Stimulated activated CD8-positive, alpha-beta memory T cell treated with anti-CD3 and anti-CD28 coated beads, Interleukin-7, amount 100 ng/mL, for 48 hours (primary cell): ENCODE measurements around the gene PI4KA.
"Not testable (repeated sequence)": the region's sequence is repeated elsewhere in the genome, so short reads cannot be mapped to it uniquely, and the experiment has no call there.

Experiments
- DNase-seq, 2 donors: peaks; one replicate each; pipeline ENCODE4 v3.0.0-alpha.2; 2020; ENCODE audit warnings: low read depth in 1 of 2; ENCODE audit errors: extremely low read depth in 1 of 2

The PI4KA gene

DNA sequence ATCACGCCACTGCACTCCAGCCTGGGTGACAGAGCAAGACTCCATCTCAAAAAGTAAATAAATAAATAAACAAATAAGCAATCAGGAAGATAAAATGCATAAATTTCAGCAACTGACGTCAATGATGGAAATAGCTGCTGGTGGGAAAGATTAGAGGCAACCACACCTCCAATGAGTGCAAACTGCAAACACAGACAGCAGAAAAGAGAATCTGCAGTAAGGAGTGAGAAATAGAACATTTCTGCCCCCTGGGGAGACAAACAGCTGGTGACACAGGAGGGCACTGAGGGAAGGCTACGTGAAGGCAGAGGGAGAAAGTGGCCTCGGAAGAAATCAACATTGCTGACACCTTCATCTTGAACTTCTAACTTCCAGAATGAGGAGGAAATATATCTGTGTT, 6.5 kb downstream of the PI4KA start:
- DNase-seq = no peak

DNA sequence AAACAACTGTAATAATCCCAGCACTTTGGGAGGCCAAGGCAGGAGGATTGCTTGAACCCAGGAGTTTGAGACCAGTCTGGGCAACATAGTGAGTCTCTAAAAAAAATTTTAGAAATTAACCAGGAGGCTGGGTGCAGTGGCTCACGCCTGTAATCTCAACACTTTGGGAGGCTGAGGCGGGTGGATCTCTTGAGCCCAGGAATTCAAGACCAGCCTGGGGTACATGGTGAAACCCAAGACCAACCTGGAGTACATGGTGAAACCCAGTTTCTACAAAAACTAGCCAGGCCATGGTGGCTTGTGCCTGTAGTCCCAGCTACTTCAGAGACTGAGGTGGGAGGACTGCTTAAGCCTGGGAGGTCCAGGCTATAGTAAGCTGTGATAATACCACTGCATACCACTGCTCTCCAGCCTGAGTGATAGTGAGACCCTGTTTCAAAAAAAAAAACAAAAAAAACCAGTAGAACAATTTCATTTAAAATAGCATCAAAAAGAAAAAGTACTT, 11.2 kb downstream of the PI4KA start:
- DNase-seq = no peak

DNA sequence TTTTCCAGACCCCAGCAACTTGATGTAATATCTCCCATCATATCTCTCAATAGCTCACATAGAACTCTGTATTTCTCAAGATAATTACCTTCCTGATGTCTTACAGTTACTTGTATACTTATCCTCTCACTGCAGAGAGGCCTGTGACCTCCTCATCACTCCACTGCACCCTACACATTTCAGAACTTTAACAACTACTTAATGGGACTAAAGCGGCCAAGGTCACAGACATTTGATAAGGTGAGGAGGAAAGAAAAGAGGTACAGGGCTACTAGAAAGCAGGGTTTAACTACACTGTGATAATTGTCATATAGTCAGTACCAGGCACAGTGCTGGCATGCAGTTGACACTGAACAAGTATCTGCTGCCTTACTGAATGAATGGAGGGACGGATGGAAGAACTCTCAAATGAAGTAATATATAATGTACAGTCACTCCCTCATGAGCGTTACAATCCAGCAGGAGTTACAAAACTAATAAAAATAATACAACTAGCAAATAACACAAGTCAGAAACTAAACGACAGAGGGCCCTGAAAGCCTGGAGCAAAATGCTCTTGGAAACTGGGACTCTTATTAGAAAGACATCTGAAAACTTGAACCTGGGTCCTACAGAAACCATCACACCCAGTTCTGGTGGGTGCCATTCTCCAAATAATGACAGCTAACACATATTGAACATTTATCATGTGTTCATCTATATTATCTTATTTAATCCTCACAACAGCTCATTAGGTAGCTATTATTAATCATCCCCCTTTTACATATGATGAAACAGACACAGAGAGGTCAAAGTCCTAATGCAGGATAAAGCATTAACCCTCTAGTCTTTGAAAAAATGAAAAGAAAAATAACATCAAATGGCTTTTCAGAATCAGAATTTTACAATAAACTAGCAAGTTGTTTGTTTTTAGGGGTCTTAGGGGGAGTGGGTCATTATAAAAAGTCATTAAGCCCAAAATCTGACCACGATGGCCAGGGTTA, 14.3 kb downstream of the PI4KA start:
- no peak for DNase-seq

DNA sequence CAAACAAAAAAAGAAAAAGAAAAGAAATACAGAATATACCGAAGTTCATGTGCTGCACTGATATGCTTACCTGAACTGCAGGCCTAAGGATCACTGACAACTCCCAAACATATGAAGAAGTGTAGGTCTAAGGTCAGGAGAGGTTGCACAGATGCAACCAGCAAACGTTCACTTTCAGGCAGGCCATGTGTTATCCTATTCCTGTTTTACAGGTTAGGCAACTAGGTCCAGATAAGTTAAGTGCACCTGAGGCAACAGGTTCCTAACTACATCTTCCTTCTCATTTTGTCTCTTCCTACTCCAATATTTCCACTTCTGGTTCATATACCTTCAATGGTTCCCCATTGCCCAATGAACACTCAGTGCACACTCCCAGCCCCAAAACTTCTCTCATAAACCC, 15.1 kb downstream of the PI4KA start:
- DNase-seq = no peak

DNA sequence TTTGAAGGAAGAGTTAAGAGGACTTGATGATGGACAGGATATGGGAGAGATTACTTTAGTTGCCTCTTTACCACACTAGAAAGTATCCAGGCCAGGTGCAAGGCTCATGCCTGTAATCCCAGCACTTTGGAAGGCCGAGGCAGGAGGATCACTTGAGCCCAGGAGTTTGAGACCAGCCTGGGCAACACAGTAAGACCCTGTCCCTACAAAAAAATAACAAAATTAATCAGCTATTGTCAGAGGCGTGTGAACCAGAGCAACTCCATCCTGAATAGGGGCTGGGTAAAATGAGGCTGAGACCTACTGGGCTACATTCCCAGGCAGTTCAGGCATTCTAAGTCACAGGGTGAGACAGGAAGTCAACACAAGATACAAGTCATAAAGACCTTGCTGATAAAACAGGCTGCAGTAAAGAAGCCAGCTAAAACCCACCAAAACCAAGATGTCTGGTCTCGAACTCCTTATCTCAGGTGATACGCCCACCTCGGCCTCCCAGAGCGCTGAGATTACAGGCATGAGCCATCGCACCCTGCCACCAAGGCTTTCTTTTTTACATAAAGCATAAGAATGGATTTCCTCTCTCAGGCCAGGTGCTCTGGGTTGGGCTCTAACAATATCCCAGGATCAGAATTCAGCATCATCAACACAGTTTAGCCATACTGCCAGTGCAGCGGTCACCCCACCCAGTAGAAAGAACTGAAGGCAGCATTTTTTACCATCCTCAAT, 17.8 kb downstream of the PI4KA start:
- DNase-seq = peak in 1 of 2 donors; percentile 34

DNA sequence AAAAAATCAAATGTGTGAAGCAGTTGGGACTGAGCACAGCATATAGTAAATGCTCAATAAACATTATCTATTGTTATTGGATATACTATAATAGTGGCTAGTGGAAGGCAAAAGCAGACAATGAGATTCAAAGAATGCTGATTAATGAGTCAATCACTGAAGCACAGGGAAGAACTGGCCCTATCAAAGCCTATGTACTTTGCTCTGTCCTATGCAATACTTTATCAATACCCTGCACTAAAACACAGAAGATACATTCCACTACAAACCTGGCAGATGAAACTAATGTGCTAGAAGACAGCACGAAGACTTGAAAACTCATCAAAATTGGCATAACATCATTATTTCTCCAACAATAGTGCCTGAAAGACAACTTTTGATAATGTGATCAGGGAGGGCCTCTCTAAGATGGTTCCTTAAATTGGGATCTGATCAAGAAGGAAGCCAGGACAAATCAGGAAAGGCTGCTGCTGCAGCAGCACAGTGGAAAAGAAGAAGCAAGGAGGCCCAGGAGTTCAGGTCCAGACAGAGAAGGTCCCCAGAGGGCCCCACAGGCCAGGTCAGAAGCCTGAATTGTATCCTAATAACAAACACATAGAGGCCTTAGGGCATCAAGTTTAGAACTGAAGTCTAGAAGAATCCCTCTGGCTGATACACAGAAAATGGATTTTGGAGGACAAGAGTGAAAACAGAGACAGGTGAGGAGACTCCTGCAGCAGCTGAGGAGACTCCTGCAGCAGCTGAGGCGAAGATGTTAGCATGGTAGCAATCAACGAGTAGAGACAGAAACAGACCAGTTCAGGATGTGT, 18.6 kb downstream of the PI4KA start:
- no peak for DNase-seq

DNA sequence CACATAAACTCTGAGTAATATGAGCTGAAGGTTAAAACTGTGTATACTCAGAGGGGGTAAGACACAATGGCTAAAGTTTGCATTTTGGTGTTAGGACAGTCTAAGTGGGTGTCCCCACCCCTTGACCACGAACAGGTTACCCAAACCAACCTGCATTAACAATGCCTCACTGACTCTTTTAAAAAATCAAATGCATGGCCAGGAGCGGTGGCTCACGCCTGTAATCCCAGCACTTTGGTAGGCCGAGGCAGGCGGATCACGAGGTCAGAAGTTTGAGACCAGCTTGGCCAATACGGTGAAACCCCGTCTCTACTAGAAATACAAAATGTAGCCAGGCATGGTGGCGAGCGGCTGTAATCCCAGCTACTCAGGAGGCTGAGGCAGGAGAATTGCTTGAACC, 19.3 kb downstream of the PI4KA start:
- DNase-seq = not testable (repeated sequence)

DNA sequence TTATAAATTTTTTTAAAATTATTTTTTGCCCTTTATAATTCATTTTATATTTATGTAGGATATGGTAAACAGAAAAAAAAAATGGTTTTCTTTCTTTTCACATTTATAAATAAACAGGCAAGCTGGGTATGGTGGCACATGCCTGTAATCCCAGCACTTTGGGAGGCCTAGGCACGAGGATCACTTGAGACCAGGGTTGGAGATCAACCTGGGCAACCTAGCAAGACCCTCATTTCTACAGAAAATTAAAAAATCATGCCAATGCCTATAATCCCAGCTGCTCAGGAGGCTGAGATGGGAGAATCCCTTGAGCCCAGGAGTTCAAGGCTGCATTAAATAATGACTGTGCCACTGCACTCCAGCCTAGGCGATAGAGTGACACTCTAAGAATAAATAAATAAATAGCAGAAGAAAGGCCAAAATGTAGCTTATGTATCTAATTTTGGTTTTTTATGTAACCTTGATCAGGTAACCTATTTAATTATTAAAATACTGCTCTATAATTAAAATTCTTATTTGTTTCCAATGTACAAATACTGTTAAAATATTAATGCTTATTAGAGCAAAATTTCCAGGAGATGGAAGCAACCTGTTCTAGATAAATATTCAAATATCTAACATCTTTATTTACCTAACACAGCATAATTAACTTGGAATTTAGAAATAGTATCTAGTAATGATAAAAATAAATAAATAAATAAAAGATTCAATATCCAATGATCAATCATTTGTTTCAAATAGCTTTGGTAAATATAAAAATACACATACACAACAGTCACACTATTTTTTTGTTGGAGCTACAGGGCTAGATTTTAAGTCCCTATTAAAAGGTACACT, 21.4 kb downstream of the PI4KA start:
- DNase-seq = no peak

DNA sequence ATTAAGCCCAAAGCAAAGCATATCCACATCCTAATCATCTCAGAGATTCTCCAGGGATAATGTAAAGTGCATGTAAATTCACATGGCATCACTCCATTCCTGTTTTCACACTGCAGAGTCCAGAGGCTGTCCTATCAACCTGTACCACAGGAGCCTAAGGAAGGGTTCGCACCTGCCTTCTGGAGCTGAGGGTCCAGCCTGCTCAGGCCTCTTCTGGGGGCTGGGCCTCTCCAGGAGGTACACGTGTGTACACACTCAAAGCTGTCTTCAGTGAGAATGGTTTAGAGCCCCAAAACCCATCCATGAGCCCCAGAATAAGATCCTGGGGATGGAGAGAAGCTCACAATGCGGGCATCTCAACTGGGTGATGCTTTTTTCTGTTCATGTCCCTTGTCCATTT, 23.9 kb downstream of the PI4KA start:
- no peak for DNase-seq

DNA sequence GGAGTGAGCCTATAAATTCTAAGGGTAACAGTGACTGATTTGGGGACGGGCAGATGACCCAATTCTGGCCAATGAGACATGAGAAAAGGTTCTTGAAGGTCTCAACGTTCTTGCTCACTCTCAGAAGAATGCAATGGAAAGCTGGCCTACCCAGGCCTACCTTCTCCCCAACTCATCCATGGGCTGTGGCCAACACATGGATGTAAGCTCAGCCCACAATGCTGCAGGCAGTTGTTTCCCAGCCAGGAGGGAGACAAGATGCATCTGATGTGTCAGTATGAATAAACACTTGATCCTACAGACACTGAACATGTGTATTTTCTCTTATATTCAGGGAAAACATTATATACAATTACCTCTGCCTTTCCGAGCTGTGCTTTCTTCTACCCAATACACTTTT, 24.4 kb downstream of the PI4KA start:
- DNase-seq = no peak

DNA sequence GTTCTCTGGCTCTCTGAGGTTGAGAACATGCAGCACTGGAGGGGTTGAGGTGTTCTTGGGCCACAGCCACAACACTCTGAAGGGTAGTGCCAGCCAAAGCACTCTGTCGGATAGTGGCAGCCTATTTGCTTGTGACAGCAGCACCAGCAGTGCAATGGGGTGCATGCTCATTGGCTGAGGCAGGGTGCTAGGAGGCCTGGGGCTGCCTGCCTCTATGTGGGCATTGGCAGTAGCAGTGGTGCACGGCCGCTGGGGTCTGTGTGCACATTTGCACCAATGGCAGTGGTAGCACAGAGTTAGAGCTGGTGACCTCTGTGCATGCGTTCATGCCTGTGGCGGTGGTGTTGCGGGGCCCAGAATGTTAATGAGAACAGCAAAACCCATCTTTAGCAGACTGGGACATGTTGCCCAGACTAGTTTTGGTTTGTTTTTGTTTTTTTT, 25.4 kb downstream of the PI4KA start:
- DNase-seq = no peak

DNA sequence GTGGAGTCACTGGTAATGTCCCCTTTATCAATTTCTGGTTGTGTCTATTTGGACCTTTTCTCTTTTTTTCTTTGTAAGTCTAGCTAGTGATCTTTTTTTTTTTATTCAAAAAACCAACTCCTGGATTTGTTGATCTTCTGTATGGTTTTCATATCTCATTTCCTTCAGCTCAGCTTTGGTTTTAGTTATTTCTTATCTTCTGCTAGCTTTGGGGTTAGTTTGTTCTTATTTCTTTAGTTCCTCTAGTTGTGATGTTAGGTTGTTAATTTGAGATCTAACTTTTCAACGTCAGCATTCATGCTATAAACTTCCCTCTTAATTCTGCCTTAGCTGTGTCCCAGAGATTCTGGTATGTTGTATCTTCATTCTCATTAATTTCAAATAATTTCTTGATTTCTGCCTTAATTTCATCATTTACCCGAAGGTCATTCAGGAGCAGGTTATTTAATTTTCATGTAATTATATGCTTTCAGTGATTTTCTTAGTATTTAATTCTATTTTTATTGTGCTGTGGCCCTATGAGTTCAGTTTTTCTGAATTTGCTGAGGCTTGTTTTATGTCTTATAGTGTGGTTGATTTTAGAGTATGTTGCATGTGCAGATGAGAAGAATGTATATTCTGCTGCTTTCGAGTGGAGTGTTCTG, 29.0 kb downstream of the PI4KA start:
- no peak for DNase-seq

DNA sequence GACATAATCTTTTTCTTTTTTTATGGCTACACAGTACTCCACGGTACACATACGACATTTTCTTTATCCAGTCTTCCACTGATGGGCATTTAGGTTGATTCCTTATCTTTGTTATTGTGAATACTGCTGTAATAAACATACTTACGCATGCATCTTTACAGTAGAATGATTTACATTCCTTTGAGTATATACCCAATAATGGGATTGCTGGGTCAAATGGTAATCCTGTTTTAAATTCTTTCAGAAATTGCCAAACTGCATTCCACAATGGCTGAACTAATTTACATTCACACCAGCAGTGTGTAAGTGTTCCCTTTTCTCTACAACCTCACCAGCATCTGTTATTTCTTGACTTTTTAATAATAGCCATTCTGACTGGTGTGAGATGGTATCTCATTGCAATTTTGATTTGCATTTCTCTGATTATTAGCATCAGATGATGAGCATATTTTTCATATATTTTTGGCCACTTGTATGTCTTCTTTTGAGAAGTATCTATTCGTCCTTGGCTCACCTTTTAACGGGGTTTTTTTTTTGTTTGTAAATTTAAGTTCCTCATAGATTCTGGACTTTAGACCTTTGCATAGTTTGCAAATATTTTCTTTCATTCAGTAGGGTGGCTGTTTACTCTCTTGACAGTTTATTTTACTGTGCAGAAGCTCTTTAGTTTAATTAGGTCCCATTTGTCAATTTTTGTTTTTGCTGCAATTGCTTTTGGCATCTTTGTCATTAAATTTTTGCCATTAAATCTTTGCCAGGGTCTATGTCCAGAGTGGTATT, 32.0 kb downstream of the PI4KA start:
- DNase-seq = not testable (repeated sequence)

DNA sequence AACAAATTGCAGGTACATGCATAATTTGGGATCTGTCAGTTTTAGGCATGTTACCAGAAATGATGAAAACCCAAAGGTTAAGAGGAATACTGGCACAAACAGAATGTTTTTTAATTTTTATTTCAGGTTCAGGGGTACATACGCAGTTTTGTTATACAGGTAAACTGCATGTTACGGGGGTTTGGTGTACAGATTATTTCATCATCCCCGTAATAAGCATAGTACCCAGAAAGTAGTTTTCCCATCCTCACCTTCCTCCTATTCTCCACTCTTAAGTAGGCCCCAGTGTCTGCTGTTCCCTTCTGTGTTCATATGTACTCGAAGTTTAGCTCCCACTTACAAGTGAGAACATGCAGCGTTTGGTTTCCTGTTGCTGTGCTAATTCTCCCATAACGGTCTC, 33.0 kb downstream of the PI4KA start:
- DNase-seq = no peak

DNA sequence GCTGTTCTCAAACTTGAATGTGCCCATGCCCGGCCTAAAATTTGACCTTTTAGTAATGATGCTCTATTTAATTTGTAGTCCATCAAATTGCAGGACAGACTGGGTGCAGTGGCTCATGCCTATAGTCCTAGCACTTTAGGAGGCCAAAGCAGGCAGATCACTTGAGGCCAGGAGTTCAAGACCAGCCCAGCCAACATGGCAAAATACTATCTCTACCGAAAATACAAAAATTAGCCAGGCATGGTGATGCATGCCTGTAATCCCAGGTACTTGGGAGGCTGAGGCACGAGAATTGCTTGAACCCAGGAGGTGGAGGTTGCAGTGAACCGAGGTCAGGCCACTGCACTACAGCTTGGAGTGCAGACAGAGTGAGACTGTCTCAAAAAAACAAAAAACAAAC, 33.4 kb downstream of the PI4KA start:
- not testable (repeated sequence) for DNase-seq

DNA sequence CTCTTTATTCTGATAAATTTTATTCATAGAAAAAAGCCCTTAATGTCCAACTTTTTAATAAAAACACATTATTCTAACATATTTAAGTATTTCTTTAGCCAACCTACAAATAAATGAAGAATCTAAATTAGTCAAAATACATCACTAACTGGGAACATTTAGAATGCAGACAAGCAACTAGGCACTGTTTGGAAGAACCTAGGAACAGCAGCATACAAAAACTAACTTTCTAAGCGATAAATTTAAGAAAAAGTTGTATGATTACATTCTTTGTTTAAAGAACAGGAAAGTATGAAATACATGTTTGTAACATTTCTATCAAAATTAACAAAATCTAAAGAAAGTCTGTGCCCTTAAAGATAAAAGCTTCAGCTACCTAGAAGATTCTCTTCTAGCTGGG, 35.3 kb downstream of the PI4KA start:
- DNase-seq = no peak

DNA sequence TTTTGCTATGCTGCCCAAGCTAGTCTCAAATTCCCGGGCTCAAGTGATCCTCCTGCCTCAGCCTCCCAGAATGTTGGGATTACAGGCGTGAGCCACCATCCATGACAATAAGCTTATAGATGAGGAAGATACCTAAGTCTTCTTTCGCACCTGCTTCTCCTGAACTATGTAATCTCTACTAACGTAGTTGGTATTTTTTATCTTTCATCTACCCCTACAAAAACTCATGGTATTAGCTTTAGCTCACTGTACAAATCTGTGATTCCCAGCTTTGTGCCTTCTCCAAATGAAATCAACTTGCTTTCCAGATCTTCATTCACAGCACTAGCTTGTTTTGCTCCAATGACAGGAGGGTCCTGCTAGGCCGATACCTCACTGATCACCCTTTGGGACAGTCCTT, 36.4 kb downstream of the PI4KA start:
- no peak for DNase-seq

DNA sequence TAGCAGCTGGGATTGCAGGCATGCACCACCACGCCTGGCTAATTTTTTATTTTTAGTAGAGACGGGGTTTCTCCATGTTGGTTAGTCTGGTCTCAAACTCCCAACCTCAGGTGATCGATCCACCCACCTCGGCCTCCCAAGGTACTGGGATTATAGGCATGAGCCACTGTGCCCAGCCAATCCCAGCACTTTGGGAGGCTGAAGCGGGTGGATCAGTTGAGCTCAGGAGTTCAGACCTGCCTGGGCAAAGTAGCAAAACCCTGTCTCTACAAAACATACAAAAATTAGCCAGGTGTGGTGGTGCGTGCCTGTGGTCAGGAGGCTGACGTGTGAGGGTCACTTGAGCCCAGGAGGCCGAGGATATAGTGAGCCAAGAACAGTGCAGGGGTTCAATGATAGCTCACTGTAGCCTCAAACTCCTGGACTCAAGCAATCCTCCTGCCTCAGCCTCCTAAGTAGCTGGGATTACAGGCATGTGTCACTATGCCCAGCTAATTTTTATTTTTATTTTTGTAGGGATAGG, 36.8 kb downstream of the PI4KA start:
- DNase-seq = not testable (repeated sequence)

DNA sequence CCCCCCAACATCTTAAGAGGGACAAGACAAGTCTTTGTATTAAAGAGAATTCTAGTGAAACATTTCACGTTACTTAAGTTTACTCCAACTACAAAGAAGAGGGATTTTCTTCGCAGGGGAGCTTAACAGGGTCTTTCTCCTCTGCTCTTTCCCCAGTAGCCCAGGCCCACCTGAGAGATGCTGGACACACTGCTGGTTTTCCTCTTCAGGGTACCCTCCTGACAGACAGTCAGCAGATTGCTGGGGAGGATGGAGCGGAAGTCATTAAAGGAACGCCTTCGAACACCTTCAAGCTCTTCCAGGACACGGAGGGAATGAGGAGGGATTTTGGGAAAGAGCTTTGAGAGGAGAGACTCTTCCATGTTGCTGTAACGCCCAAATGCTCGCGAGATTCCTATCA, 39.1 kb downstream of the PI4KA start:
- DNase-seq = no peak
